Measurements from ENCODE around the gene VSIG8.

Gene VSIG8

DNA sequence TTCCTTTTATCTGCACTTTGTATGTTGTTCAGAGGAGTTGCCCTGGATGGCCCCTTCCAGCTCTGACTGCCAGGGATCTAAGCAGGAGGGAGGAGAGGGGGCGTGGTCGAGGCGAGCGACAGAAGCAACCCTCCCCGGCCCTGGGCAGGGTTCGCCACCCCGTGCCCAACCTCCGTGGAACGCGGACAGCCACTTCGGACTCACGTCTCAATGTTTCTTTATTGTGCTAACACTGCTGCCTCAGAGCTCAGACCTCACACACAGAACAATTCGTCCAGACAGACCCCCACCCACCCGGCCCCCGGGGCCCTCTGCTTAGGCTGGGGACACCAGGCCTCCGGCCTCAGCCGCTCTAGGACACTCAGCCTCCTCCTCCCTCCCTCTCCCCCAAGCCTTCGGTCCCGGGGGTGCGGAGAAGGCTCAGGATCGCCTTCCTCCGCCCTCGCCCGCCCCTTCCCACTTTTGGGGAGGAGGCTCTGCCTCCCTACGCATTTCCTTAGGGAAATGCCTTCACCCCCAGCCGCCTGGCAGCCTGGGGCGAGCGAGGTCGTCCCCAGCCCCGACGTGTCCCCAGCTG, 8.3 kb downstream of the VSIG8 start:
- DNase-seq = peak; percentile 68

- DNase-seq = peak; percentile 58
Observed at GRCh38 chr1:159853417-159854115, 8.9 kb downstream of the VSIG8 start.

- DNase-seq = no peak
Observed at GRCh38 chr1:159851407-159851806, 11.1 kb downstream of the VSIG8 start.

DNA sequence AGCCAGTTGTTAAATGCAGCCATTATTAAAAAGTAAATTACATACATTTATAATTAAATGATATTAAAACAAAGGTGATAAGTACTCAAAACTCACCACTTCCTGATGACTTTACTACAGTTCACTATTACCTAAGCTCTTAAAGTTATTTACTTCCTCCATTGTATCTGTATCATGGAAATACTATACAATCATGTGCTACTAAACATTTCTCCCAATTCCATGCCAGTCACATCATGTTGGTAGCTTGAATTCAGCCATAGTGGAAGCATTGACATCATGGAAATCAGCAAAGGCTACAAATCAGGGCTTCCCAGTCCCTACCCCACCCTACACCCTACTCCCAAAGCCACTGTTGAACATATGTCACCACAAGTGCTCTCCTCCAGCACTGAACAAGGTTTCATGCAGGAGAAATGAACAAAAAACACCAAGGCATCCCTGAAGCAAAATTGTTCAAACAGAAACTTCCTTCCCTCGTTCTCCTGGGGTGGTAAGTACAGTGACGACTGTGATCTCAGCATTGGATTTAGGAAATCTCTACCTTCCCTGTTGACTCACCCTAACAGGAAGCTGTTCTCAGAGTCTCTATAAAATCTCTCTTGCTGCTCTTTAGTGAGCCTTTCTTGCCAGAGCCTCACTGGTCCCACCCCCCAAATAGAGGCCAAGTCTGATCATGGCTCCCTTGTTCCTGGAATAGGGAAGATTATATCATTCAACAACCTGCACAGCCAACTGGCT, 12.7 kb downstream of the VSIG8 start:
- no peak for DNase-seq

DNA sequence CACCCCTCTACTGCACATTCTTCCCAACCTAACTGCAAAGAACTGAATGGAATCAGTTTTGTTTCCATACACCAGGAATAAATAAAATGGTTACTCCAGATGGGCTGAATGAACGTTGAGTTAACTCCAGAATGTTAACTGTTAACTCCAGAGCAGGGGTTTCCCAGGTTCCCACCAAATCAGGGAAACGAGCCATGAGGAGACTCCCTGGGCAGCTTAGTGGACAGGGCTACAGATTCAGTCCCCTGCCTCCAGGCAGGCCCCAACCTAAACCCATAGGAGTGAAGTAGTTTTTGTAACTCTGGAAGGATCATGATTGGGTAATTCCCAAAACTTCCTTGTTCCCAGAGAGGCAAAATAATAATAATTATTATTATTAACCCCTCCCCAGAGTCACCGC, 14.1 kb downstream of the VSIG8 start:
- no peak for DNase-seq

DNA sequence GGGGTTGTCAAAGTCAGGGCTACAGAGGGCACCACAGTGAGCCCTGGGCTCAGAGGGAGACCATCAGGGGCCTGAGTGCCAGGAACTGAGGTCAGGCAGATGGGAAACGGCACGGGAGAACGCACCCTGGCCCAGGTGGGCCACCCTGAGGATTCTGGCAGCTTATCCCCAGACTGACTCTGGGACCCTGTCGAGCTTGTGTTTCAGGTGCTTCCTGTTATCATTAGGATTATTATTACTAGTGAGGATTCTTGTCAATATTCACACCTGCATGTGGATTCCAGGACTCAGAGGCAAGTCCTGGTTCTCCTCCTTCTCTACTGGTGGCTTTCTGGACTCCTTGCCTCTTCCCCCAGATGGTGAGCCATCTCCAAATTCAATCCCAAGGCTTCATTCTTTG, 15.2 kb downstream of the VSIG8 start:
- no peak for DNase-seq

DNA sequence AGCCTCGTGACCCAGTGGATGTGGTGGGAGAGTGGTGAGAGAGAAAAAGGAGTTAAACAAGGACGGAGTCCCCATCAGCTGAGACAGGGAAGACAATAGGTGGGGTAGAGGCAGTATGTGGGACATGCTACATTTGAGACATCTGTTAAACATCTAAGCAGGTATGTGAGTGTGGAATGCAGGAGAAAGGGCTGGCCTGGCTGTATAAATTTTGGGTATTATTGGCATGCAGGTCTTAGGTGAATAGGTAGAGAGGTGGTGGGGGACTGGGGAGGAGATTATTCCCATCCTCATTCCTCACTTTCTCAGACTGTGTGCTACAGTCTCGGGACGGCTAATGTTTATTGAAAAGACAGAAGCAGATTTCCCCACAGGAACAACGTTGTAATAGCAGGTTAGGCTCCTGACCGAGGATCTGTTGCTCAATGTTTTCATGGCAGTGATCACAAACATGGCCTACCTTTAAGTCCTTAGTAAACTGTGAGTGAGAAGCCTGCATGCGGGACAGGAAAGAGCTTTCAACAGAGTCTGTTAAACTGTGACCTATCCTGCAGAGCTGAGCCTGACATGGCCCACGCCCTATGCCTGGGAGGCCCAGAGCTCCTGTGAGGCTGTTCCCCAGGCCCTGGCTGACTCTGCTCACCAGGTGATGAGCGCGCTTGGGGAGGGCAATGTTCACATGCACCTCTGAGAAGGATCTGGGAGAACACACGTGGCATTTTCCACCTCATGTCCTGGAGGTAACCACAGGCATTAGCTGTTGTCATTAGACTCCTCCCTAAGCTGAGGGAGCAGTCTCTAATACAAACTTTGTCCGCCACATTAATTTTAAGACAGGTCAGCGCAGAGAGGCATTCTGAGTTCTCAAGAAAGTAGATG, 16.5 kb downstream of the VSIG8 start:
- DNase-seq = no peak

DNA sequence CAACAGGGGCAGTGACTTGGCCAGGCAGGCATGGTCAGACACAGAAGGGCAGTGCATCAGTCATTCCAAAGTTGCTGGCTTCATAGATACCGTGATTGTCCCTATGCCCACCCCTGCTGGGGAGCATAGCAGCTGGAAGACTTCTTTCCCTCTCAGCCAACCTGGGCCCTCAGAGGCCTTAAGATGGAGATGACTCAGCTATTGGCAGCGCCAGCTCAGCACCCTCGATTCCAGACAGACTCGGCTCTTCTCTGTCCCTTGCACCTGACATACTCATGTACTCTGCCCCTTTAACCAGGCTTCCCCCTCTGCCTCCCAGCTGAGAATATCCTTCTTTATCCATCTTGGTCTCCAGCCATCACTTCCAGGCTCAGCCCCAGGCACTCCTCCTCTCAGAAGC, 19.0 kb downstream of the VSIG8 start:
- no peak for DNase-seq

- DNase-seq = no peak
Observed at GRCh38 chr1:159841749-159842148, 20.7 kb downstream of the VSIG8 start.

- DNase-seq = no peak
Observed at GRCh38 chr1:159839116-159839849, 23.2 kb downstream of the VSIG8 start.

GRCh38 chr1:159838715-159839114, 23.7 kb downstream of the VSIG8 start:
- DNase-seq = no peak

GRCh38 chr1:159835862-159836525, 26.5 kb downstream of the VSIG8 start:
- DNase-seq = no peak

DNA sequence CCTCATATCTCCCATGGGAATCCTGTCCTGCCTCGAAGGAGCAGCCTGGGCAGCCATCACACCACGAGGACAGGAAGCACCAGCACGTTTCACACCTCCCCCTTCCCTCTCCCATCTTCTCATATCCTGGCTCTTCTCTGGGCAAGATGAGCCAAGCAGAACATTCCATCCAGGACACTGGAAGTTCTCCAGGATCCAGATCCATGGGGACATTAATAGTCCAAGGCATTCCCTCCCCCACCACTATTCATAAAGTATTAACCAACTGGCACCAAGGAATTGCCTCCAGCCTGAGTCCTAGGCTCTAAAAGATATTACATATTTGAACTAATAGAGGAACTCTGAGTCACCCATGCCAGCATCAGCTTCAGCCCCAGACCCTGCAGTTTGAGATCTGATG, 27.1 kb downstream of the VSIG8 start:
- no peak for DNase-seq

GRCh38 chr1:159832309-159832708, 30.1 kb downstream of the VSIG8 start:
- no peak for DNase-seq

GRCh38 chr1:159831412-159832141, 30.9 kb downstream of the VSIG8 start:
- no peak for DNase-seq

DNA sequence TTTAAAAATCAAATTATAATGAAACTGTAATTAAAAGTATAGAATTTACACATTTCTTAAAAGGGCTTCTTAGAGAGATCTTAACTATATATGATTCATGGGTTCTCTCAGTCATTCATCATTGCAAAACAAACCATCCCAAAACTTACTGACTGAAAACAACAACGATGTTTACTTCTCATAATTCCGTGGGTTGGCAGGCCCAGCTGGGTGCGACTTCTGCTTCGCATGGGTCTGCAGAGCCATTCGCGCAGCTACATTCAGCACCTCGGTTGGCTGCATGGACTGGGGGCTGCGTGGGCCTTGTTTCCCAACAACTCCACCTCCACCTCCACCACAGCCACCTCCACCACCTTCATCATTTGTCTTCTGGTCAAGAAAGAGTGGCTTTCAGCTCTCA, 31.7 kb downstream of the VSIG8 start:
- DNase-seq = no peak

- no peak for DNase-seq
Observed at GRCh38 chr1:159829822-159830465, 32.5 kb downstream of the VSIG8 start.

DNA sequence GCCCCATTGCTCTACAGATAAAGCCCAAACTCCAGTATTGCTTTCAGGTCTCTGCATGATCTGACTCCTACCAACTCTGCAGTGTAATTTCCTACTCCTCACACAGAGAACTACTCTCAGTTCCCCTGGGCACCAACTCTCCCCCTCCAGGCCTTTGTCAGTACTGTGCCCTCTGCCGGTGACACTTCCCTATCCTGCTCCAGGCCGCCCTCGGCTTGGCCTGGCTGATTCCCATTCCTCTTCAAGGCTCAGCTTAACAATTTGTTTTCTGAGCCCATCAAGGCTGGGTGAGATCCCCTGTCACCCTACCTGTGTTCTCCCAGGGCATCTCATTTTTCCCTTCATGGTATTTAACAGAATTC, 33.2 kb downstream of the VSIG8 start:
- peak; percentile 45 for DNase-seq

- DNase-seq = no peak
Observed at GRCh38 chr1:159828581-159829272, 33.7 kb downstream of the VSIG8 start.

DNA sequence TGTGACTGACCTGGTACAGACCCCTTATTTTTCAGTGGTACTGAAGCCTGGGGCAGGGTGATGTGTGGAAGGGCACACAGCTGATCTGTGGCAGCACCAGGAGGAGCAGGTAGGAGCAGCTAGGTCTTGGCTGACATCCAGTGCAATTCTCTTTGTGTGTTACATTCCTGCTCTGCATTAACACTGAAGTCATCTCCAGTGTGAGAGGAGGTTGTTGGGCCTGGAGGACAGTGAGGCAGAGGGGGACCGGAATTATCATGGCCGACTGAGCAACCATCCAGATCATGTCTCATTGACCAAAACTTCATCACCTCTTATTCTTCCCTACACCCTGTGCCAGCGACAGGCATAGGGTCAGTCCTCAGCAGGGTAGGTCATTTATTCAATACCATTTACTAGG, 34.3 kb downstream of the VSIG8 start:
- no peak for DNase-seq

All from NCI-H526 treated with DMSO at 0.1 percent for 48 hours (cell line).